K562 (cell line): ENCODE results near the gene KCNQ4. TPM values are rescaled to one million over a fixed set of nuclear protein-coding genes. Genes with fewer than 3 reads are reported as not detected.

Experiments
- ARID1B ChIP-seq: fragments of 450-650 bp; IDR thresholded peaks from 2 replicates; pipeline ENCODE4 v1.6.1; 2016; ENCODE audit warnings: antibody characterized with exemption, mild to moderate bottlenecking, inconsistent platforms
- BRD4 ChIP-seq: fragments of 200-600 bp; sonication (generic); IDR thresholded peaks from 2 replicates; pipeline ENCODE4 v1.6.1; 2017; ENCODE audit warnings: inconsistent platforms
- C11orf30 ChIP-seq: fragments of 450-650 bp; IDR thresholded peaks from 2 replicates; pipeline ENCODE4 v1.6.1; 2016; ENCODE audit warnings: low read depth, mild to moderate bottlenecking
- CBX3 ChIP-seq, 2 experiments: IDR thresholded peaks; 1 replicate in 1 of 2; 2 replicates in 1 of 2; pipeline ENCODE4 v1.6.1; 2012; ENCODE audit warnings: inconsistent platforms in 2 of 2, low read length in 2 of 2, borderline replicate concordance in 1 of 2, control low read depth in 1 of 2
- KDM2B ChIP-seq: fragments of 250-450 bp; sonication (Bioruptor Pico); IDR thresholded peaks from 2 replicates; pipeline ENCODE4 v1.8.0; 2021; ENCODE audit warnings: mild to moderate bottlenecking, moderate library complexity
- KLF16 ChIP-seq: IDR thresholded peaks from 2 replicates; pipeline ENCODE4 v1.6.1; 2016; ENCODE audit warnings: antibody characterized with exemption
- polyA plus RNA-seq, 8 experiments: library from polyadenylated mRNA; depleted of rRNA in 4 of 8; stranded (reverse) in 5 of 8; unstranded in 3 of 8; fragments of >200 nt; fragmentation: Nextera tagmentation in 2 of 8; fragmentation: Illumina TruSeq in 1 of 8; extraction: Ambion mirVana in 2 of 8; extraction: Trizol in 1 of 8; gene quantifications; 2 replicates each; pipeline versions ENCODE4 v1.2.1 to v1.2.3, GENCODE V29; 2011 to 2014; ENCODE audit warnings: inconsistent platforms in 1 of 8, missing spikeins in 1 of 8
- total RNA-seq, 7 experiments: library from RNA; depleted of rRNA in 6 of 7; stranded (reverse); fragments of >200 nt in 6 of 7; fragmentation: Illumina TruSeq in 2 of 7; extraction: Trizol in 2 of 7; gene quantifications; 2 replicates each; pipeline versions ENCODE4 v1.2.1 to v1.2.3, GENCODE V29; 2011 to 2021; ENCODE audit warnings: low replicate concordance in 1 of 7
- TF ChIP-seq, protein P1 (sequence below): sonication (generic); formaldehyde crosslinking; IDR thresholded peaks from 2 replicates; pipeline ENCODE4 v1.8.0; 2022; ENCODE audit warnings: missing genetic modification reagents, mild to moderate bottlenecking, borderline replicate concordance
- TF ChIP-seq, protein P2 (sequence below), 2 experiments: fragments of 450-650 bp; formaldehyde crosslinking in 1 of 2; IDR thresholded peaks; 2 replicates each; pipeline versions ENCODE4 v1.4.0 to v1.6.1; 2014 to 2020; ENCODE audit warnings: mild to moderate bottlenecking in 2 of 2, borderline replicate concordance in 1 of 2, low read depth in 1 of 2
- TF ChIP-seq, protein P3 (sequence below), 2 experiments: IDR thresholded peaks in 1 of 2; conservative IDR thresholded peaks in 1 of 2; 2 replicates each; pipeline ENCODE4 v1.6.1; 2016; ENCODE audit warnings: low read depth in 2 of 2, mild to moderate bottlenecking in 1 of 2, missing compliant biosample characterization in 1 of 2, missing genetic modification characterization in 1 of 2, moderate library complexity in 1 of 2
- TF ChIP-seq, protein P4 (sequence below): sonication (generic); formaldehyde crosslinking; IDR thresholded peaks from 2 replicates; pipeline ENCODE4 v1.8.1; 2022; ENCODE audit warnings: missing genetic modification reagents

KCNQ4 gene
- total and polyA plus RNA-seq, 9 of the 15 experiments (the other 6 are each of a cell fraction or from before 2014, with no cell fraction given), result 0.07 to 4.1 (median 0.79) TPM

DNA sequence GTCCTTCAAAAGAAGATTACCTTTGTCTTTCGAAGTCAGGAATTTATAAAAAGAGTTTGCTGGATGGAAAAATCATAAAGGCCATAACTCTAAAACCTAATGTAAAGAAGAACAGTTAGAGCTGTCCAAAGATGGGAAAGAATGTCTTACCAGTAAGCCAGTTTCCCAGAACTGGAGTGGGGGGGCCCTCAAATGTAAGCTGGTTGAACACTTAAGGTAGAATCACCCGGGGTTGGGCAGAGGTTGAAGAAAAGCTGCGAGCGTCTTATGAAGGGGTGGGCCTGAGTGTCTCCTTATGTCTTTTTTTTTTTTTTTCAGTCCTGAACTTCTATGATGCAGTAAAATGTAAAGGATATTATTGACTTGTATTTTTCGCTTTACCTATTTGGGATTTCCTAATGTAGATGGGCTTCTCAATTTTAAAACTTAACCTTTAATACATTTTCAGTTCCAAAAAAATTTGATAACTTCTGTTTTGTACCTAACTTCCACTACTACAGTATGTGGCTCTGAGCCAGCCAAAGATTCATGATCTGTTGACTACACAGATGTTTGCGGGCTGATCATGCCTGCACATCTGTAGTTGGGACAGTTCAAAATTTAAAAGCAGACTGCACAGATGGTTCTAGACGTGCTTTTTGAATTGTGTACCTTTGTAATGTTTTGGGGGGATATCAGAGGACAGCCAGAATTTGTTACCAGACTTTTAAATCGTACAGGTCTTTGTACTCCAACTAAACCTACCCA lies 48.5 kb upstream of the KCNQ4 start (continued):
- no peak for TF ChIP-seq KDM2B (CRISPR knock-in tag)
- TF ChIP-seq CBX3 (IDR thresholded peaks at IDR 0.05; ENCODE audit: borderline replicate concordance in 1 of 2, low read length in 2 of 2), result no peak
- TF ChIP-seq, protein P1, sequence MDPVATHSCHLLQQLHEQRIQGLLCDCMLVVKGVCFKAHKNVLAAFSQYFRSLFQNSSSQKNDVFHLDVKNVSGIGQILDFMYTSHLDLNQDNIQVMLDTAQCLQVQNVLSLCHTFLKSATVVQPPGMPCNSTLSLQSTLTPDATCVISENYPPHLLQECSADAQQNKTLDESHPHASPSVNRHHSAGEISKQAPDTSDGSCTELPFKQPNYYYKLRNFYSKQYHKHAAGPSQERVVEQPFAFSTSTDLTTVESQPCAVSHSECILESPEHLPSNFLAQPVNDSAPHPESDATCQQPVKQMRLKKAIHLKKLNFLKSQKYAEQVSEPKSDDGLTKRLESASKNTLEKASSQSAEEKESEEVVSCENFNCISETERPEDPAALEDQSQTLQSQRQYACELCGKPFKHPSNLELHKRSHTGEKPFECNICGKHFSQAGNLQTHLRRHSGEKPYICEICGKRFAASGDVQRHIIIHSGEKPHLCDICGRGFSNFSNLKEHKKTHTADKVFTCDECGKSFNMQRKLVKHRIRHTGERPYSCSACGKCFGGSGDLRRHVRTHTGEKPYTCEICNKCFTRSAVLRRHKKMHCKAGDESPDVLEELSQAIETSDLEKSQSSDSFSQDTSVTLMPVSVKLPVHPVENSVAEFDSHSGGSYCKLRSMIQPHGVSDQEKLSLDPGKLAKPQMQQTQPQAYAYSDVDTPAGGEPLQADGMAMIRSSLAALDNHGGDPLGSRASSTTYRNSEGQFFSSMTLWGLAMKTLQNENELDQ (CRISPR knock-in tag), result no peak
- TF ChIP-seq ARID1B, result peak; percentile 34; the same call in 1 of the 2 replicates
- TF ChIP-seq, protein P2, sequence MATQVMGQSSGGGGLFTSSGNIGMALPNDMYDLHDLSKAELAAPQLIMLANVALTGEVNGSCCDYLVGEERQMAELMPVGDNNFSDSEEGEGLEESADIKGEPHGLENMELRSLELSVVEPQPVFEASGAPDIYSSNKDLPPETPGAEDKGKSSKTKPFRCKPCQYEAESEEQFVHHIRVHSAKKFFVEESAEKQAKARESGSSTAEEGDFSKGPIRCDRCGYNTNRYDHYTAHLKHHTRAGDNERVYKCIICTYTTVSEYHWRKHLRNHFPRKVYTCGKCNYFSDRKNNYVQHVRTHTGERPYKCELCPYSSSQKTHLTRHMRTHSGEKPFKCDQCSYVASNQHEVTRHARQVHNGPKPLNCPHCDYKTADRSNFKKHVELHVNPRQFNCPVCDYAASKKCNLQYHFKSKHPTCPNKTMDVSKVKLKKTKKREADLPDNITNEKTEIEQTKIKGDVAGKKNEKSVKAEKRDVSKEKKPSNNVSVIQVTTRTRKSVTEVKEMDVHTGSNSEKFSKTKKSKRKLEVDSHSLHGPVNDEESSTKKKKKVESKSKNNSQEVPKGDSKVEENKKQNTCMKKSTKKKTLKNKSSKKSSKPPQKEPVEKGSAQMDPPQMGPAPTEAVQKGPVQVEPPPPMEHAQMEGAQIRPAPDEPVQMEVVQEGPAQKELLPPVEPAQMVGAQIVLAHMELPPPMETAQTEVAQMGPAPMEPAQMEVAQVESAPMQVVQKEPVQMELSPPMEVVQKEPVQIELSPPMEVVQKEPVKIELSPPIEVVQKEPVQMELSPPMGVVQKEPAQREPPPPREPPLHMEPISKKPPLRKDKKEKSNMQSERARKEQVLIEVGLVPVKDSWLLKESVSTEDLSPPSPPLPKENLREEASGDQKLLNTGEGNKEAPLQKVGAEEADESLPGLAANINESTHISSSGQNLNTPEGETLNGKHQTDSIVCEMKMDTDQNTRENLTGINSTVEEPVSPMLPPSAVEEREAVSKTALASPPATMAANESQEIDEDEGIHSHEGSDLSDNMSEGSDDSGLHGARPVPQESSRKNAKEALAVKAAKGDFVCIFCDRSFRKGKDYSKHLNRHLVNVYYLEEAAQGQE (IDR thresholded peaks at IDR 0.05; ENCODE audit: borderline replicate concordance), result no peak
- TF ChIP-seq, protein P2 (CRISPR knock-in tag; IDR thresholded peaks at IDR 0.05; ENCODE audit: low read depth), result no peak
- no peak for TF ChIP-seq BRD4
- TF ChIP-seq, protein P3, sequence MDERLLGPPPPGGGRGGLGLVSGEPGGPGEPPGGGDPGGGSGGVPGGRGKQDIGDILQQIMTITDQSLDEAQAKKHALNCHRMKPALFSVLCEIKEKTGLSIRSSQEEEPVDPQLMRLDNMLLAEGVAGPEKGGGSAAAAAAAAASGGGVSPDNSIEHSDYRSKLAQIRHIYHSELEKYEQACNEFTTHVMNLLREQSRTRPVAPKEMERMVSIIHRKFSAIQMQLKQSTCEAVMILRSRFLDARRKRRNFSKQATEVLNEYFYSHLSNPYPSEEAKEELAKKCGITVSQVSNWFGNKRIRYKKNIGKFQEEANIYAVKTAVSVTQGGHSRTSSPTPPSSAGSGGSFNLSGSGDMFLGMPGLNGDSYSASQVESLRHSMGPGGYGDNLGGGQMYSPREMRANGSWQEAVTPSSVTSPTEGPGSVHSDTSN (CRISPR knock-in tag; IDR thresholded peaks at IDR 0.05; ENCODE audit: low read depth), result no peak
- TF ChIP-seq, protein P3 (tag; conservative IDR thresholded peaks at IDR 0.05; ENCODE audit: low read depth), result peak; percentile 77
- TF ChIP-seq C11orf30, result no peak
- 0 out of 2 replicates have a peak, but pooled peaks have one; percentile 6 for TF ChIP-seq KLF16
- TF ChIP-seq, protein P4, sequence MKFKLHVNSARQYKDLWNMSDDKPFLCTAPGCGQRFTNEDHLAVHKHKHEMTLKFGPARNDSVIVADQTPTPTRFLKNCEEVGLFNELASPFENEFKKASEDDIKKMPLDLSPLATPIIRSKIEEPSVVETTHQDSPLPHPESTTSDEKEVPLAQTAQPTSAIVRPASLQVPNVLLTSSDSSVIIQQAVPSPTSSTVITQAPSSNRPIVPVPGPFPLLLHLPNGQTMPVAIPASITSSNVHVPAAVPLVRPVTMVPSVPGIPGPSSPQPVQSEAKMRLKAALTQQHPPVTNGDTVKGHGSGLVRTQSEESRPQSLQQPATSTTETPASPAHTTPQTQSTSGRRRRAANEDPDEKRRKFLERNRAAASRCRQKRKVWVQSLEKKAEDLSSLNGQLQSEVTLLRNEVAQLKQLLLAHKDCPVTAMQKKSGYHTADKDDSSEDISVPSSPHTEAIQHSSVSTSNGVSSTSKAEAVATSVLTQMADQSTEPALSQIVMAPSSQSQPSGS (CRISPR knock-in tag), result no peak
